ENCODE measurements around the gene TNFRSF18. TPM values are rescaled to one million over a fixed set of nuclear protein-coding genes. Genes with fewer than 3 reads are reported as not detected.

Gene TNFRSF18, protein sequence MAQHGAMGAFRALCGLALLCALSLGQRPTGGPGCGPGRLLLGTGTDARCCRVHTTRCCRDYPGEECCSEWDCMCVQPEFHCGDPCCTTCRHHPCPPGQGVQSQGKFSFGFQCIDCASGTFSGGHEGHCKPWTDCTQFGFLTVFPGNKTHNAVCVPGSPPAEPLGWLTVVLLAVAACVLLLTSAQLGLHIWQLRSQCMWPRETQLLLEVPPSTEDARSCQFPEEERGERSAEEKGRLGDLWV
- 6.9 and 14.1 TPM in 2 replicates for total RNA-seq (2021)
- percentile 29 among the genes with signal in this experiment for Bru-seq, nascent RNA
- BruChase-seq, experiment 1, labeled RNA remaining after a 2-hour chase = percentile 31 among the genes with signal in this experiment
- percentile 36 among the genes with signal in this experiment for BruChase-seq, experiment 2, labeled RNA remaining after a 6-hour chase
- long read RNA-seq, transcript TNFRSF18-203 (5 exons, 1,179 nt) = major isoform, 17 of 22 reads
- long read RNA-seq, partial matches to known transcripts = 2 of 22 reads
- long read RNA-seq, other reads (novel, unspliced or antisense) = 3 of 22 reads

DNA sequence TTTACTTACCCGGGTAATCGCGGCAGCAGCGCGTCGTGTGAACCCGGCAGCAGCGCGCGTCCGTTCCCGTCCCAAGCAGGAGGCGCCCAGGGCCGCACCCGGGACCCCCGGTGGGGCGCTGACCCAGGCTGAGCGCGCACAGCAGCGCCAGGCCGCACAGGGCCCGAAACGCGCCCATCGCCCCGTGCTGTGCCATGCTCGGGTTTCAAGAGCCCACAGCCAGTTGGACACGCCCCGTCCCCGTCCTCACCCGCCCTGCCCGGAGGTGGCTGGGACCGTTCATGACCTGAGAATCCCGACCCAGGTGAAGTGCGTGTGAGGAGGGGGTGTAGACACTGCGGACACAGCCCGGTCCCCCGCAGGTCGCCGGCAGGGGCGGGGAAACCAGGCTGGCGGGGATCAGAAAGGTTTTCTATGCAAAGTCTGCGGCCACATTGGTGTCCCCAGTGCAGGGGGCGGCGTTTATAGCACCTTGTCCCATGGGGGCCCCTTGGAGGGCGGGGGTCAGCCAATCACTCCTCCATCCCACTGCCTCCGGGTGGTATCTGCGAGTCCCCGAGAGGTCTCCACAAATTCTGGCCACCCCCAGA is at the start of gene TNFRSF18:
TNFRSF18 (minus strand) TSS at position 217 of the 590 bp plus-strand sequence; CDS start at position 196, 21 bp downstream.
- no peaks in the 10 kb centered on the region for H4K20me1 ChIP-seq (ENCODE audit: insufficient read depth)
- no peak within 1 kb of the TSS; the same call in 1 of the 2 replicates for H3K4me3 ChIP-seq
- no peak within 1 kb of the TSS for H2AFZ ChIP-seq
- DNase-seq = peak in 1 of 2 experiments; percentile 72
- peaks cover 11% of the 10 kb centered on the region for H3K4me1 ChIP-seq (replicated peaks; ENCODE audit: insufficient read depth)
- H3K27me3 ChIP-seq (ENCODE audit: insufficient read depth, low read depth) = peaks cover under 1% of the 10 kb centered on the region; the same call in 1 of the 2 replicates
- TF ChIP-seq, protein P1, sequence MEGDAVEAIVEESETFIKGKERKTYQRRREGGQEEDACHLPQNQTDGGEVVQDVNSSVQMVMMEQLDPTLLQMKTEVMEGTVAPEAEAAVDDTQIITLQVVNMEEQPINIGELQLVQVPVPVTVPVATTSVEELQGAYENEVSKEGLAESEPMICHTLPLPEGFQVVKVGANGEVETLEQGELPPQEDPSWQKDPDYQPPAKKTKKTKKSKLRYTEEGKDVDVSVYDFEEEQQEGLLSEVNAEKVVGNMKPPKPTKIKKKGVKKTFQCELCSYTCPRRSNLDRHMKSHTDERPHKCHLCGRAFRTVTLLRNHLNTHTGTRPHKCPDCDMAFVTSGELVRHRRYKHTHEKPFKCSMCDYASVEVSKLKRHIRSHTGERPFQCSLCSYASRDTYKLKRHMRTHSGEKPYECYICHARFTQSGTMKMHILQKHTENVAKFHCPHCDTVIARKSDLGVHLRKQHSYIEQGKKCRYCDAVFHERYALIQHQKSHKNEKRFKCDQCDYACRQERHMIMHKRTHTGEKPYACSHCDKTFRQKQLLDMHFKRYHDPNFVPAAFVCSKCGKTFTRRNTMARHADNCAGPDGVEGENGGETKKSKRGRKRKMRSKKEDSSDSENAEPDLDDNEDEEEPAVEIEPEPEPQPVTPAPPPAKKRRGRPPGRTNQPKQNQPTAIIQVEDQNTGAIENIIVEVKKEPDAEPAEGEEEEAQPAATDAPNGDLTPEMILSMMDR (conservative IDR thresholded peaks at IDR 0.05) = no peak
- H3K36me3 ChIP-seq (ENCODE audit: low read depth) = no peaks in the 10 kb centered on the region
- CTCF ChIA-PET = interaction anchor here (1.2 kb wide), 1 partner anchor 86 kb away, joined by 3 read pairs; no protein-coding TSS in a partner anchor
- H3F3A ChIP-seq (ENCODE audit: insufficient read depth, low read depth) = peaks cover 7% of the 10 kb centered on the region; the same call in 1 of the 2 replicates
- H3K9me2 ChIP-seq (ENCODE audit: insufficient read depth) = no peaks in the 10 kb centered on the region
- H3K9me3 ChIP-seq (ENCODE audit: insufficient read depth, low read depth) = no peaks in the 10 kb centered on the region
- no peaks in the 10 kb centered on the region for H3K79me2 ChIP-seq (ENCODE audit: low read depth)
- intact Hi-C loops (cut with micrococcal nuclease; ENCODE audit: unreplicated experiment) = loop anchor here (5.0 kb wide), 1 partner anchor 44 kb away; no protein-coding TSS in a partner anchor
- POLR2A ChIA-PET (ENCODE audit: unreplicated experiment) = no interaction called here
- H3K4me2 ChIP-seq = peak within 1 kb of the TSS; percentile 61
- BruUV-seq (replicated peaks) = no TSS peak
- no peak within 1 kb of the TSS for H3K27ac ChIP-seq

DNA sequence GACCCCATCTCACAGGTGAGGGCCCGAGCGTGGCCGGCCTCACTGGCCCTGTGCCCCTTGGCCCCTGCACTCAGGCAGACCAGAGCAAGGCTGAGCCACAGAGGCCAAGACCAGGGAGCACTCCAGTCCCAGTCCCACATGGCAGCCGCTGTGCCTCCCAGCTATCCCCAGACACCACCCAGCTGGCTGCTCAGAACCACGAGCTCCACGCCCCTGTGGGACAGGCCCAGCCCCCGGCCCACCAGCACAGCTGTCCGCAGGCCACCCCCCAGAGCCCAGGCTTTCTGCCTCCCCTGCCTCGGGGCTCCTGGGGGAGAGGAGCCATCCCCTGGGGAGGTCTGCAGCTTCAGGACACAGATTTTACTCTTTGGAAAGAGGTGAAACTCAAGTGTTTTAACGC is 49.2 kb upstream of the TNFRSF18 start:
- CTCF ChIA-PET = no interaction called here
- peaks cover 10% of the 10 kb centered on the region for H4K20me1 ChIP-seq (ENCODE audit: insufficient read depth)
- no peak overlapping the region for H3K27ac ChIP-seq
- H3K4me2 ChIP-seq = no peak overlapping the region
- H3K4me3 ChIP-seq = no peak overlapping the region
- no peak for DNase-seq
- H2AFZ ChIP-seq = no peak overlapping the region
- intact Hi-C loops (cut with micrococcal nuclease; ENCODE audit: unreplicated experiment) = no loop called here
- BruUV-seq (replicated peaks) = no TSS peak
- 0 out of 2 replicates have a peak, but pooled peaks cover 3% of the 10 kb centered on the region for H3K36me3 ChIP-seq (ENCODE audit: low read depth)
- POLR2A ChIA-PET (ENCODE audit: unreplicated experiment) = no interaction called here
- H3K27me3 ChIP-seq (ENCODE audit: insufficient read depth, low read depth) = no peaks in the 10 kb centered on the region
- no peaks in the 10 kb centered on the region for H3K9me3 ChIP-seq (ENCODE audit: insufficient read depth, low read depth)
- H3F3A ChIP-seq (ENCODE audit: insufficient read depth, low read depth) = peaks cover 13% of the 10 kb centered on the region
- no peaks in the 10 kb centered on the region for H3K79me2 ChIP-seq (ENCODE audit: low read depth)
- H3K9me2 ChIP-seq (ENCODE audit: insufficient read depth) = no peaks in the 10 kb centered on the region
- H3K4me1 ChIP-seq (replicated peaks; ENCODE audit: insufficient read depth) = no peaks in the 10 kb centered on the region
- no peak for TF ChIP-seq EZH2 (IDR thresholded peaks at IDR 0.05; ENCODE audit: low read depth)
- TF ChIP-seq, protein P1 (conservative IDR thresholded peaks at IDR 0.05) = no peak

DNA sequence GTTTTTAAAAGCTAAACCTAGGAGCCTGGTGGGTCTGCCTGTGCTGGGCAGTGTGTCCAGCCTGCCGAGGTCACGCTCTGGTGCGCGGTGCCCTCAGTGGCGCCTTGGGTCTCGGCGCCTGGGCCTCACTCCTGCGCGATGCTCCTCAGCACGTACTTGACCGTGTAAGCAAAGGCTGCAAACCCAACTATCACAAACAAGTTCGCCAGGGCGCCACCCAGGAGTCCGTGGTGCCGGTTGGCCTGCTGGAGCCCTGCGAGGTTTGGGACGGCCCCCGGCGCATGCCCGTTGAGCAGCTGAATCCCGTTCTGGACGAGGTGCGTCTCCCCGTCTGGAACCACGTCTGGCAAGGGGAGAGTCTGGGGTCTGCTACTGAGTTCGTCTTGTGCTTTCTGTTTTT is 48.7 kb upstream of the TNFRSF18 start:
- no peak overlapping the region for H3K4me3 ChIP-seq
- H3F3A ChIP-seq (ENCODE audit: insufficient read depth, low read depth) = peaks cover 16% of the 10 kb centered on the region
- DNase-seq = no peak
- POLR2A ChIA-PET (ENCODE audit: unreplicated experiment) = interaction anchor here (0.9 kb wide), 1 partner anchor 105 kb away, joined by 3 read pairs; no protein-coding TSS in a partner anchor
- no peak overlapping the region for H3K4me2 ChIP-seq
- no peaks in the 10 kb centered on the region for H3K27me3 ChIP-seq (ENCODE audit: insufficient read depth, low read depth)
- no peaks in the 10 kb centered on the region for H3K4me1 ChIP-seq (replicated peaks; ENCODE audit: insufficient read depth)
- H3K27ac ChIP-seq = no peak overlapping the region
- no peak overlapping the region for H2AFZ ChIP-seq
- TSS peak; percentile 32 for BruUV-seq (replicated peaks)
- no peaks in the 10 kb centered on the region for H3K9me2 ChIP-seq (ENCODE audit: insufficient read depth)
- H3K36me3 ChIP-seq (ENCODE audit: low read depth) = 0 out of 2 replicates have a peak, but pooled peaks cover 3% of the 10 kb centered on the region
- no peaks in the 10 kb centered on the region for H3K79me2 ChIP-seq (ENCODE audit: low read depth)
- H4K20me1 ChIP-seq (ENCODE audit: insufficient read depth) = peaks cover 6% of the 10 kb centered on the region; the same call in 1 of the 2 replicates
- TF ChIP-seq, protein P1 (conservative IDR thresholded peaks at IDR 0.05) = no peak
- no peak for TF ChIP-seq EZH2 (IDR thresholded peaks at IDR 0.05; ENCODE audit: low read depth)
- CTCF ChIA-PET = no interaction called here
- no peaks in the 10 kb centered on the region for H3K9me3 ChIP-seq (ENCODE audit: insufficient read depth, low read depth)
- intact Hi-C loops (cut with micrococcal nuclease; ENCODE audit: unreplicated experiment) = no loop called here

All from PC-9 (cell line).